Thymus (tissue), 11 donors: ENCODE results near the gene TMEM126B. TPM values are rescaled to one million over a fixed set of nuclear protein-coding genes. Genes with fewer than 3 reads are reported as not detected.

Experiments
- DNase-seq, 9 donors: peaks; one replicate each; pipeline ENCODE4 v3.0.0-alpha.2; 2013; ENCODE audit warnings: low spot score in 9 of 9, low read depth in 6 of 9, missing footprints in 1 of 9
- H3K27ac ChIP-seq, 2 donors: one replicate each; pipeline ENCODE4 v1.5.1; 2013; ENCODE audit warnings: control low read depth in 1 of 2, low read depth in 1 of 2, low read length in 1 of 2, mild to moderate bottlenecking in 1 of 2, moderate library complexity in 1 of 2
- H3K27me3 ChIP-seq, 2 donors: one replicate each; pipeline ENCODE4 v1.5.1; 2013; ENCODE audit warnings: low read length in 1 of 2; ENCODE audit not compliant: control insufficient read depth in 2 of 2, insufficient read depth in 1 of 2
- H3K36me3 ChIP-seq, 2 donors: one replicate each; pipeline ENCODE4 v1.5.1; 2013; ENCODE audit warnings: low read length in 1 of 2, mild to moderate bottlenecking in 1 of 2, moderate library complexity in 1 of 2; ENCODE audit not compliant: control insufficient read depth in 2 of 2, insufficient read depth in 2 of 2
- H3K4me1 ChIP-seq, 2 donors: one replicate each; pipeline ENCODE4 v1.5.1; 2013; ENCODE audit warnings: low read length in 2 of 2; ENCODE audit not compliant: control insufficient read depth in 2 of 2, insufficient read depth in 2 of 2
- H3K4me3 ChIP-seq, 2 donors: one replicate each; pipeline ENCODE4 v1.5.1; 2013; ENCODE audit warnings: low read length in 2 of 2, control low read depth in 1 of 2, mild to moderate bottlenecking in 1 of 2
- H3K9me3 ChIP-seq, 2 donors: one replicate each; pipeline ENCODE4 v1.5.1; 2013; ENCODE audit warnings: low read length in 1 of 2, mild to moderate bottlenecking in 1 of 2; ENCODE audit not compliant: control insufficient read depth in 2 of 2, insufficient read depth in 1 of 2
- WGBS: extraction: QIAGEN DNeasy Blood & Tissue Kit; methylation state at CpG from one replicate; pipeline ENCODE4 v1.1.7; 2013; 5-methylcytosine and 5-hydroxymethylcytosine counted together
- polyA plus RNA-seq: library from polyadenylated mRNA; stranded (reverse); fragments of 200-250 nt; gene quantifications from one replicate; pipeline ENCODE4 v1.2.3, GENCODE V29; 2013
- total RNA-seq: library from RNA; stranded (reverse); fragments of 120-200 nt; gene quantifications from one replicate; pipeline ENCODE4 v1.2.4, GENCODE V29; 2013
- donor health status: healthy.

Gene TMEM126B
- total and polyA plus RNA-seq, 2 donors = 57.5 to 107 TPM

DNA sequence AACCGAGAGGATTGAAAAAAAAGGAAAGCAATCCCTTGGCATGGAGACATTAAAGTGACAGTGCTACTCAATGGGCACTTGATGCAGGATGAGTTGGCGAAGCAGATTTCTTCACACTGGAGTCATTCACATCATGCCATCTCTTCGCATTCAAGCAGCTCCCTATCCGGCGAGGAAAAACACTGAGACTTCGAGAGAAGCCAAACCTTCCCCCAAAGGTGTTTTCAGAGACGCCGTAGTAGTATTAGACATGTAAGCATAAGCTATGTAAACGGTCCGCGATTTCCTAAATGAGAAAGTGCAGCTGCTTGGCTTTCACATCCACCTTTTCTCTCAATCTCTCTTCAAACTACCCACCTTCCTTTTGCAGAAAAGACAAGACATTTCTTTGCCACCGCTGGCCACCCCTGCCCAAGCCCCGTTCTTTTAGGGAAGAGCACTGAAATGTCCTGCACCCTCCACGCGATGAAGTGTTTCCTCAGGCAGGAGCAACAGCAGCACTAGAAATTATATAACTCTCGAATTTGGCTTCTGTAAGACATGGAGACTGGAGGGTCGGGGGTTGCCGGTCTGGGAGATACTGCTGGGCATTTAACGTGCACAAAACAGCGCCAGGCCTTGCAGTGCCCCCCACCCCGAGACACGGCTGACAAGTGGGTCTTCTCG, 928 bp upstream of the TMEM126B start, which contains the start of gene DLG2:
TSS of gene DLG2 (minus strand) at position 13 of the 666 bp plus-strand sequence.
- peak within 1 kb of the TSS; percentile 67 to 82 for H3K4me3 ChIP-seq
- H3K36me3 ChIP-seq = peaks cover 0 to 10% of the 10 kb centered on the region in 2 donors
- peak within 1 kb of the TSS; percentile 60 to 91 for H3K27ac ChIP-seq
- no peaks in the 10 kb centered on the region for H3K9me3 ChIP-seq
- peak in 6 of 9 donors; percentile 4 to 45 (median 16) for DNase-seq
- peaks cover 5 to 8% of the 10 kb centered on the region in 2 donors for H3K4me1 ChIP-seq
- H3K27me3 ChIP-seq = no peaks in the 10 kb centered on the region
- WGBS = 1% methylated on average over 23 of the region's 23 CpGs

GRCh38 chr11:85628771-85629341, 463 bp downstream of the TMEM126B start:
- Histone ChIP-seq H3K4me3 (peak overlapping the region; percentile 67 to 82), H3K4me1 (peaks cover 5 to 8% of the 10 kb centered on the region in 2 donors), H3K36me3 (peaks cover 0 to 10% of the 10 kb centered on the region in 2 donors), H3K27me3 (no peaks in the 10 kb centered on the region), H3K27ac (peak overlapping the region; percentile 70 to 83), H3K9me3 (no peaks in the 10 kb centered on the region)
- 2% methylated on average over 13 of the region's 13 CpGs for WGBS
- no peak for DNase-seq

- 64% methylated on average over 3 of the region's 3 CpGs for WGBS
- Histone ChIP-seq H3K9me3 (no peaks in the 10 kb centered on the region), H3K27ac (no peak overlapping the region), H3K4me3 (no peak overlapping the region), H3K4me1 (no peaks in the 10 kb centered on the region), H3K27me3 (no peaks in the 10 kb centered on the region), H3K36me3 (peaks cover 3 to 38% of the 10 kb centered on the region in 2 donors)
- DNase-seq = no peak
Measured at GRCh38 chr11:85634747-85635146, 6.4 kb downstream of the TMEM126B start.

- 82% methylated on average over 2 of the region's 2 CpGs for WGBS
- H3K9me3 ChIP-seq = no peaks in the 10 kb centered on the region
- H3K36me3 ChIP-seq = peaks cover 0 to under 1% of the 10 kb centered on the region in 2 donors
- peaks cover 2 to 3% of the 10 kb centered on the region in 2 donors for H3K4me1 ChIP-seq
- H3K27ac ChIP-seq = no peak overlapping the region
- DNase-seq = no peak
- no peak overlapping the region for H3K4me3 ChIP-seq
- peaks cover 2 to 7% of the 10 kb centered on the region in 2 donors for H3K27me3 ChIP-seq
Measured at GRCh38 chr11:85643191-85643614, 14.8 kb downstream of the TMEM126B start.

- H3K4me1 ChIP-seq = peaks cover 2 to 10% of the 10 kb centered on the region in 2 donors
- DNase-seq = no peak
- H3K27ac ChIP-seq = peak overlapping the region in 1 of 2 donors; percentile 80
- WGBS = 43% methylated on average over 2 of the region's 2 CpGs
- H3K36me3 ChIP-seq = peaks cover 0 to 7% of the 10 kb centered on the region in 2 donors
- H3K27me3 ChIP-seq = peaks cover 2 to 7% of the 10 kb centered on the region in 2 donors
- peak overlapping the region; percentile 56 to 81 for H3K4me3 ChIP-seq
- no peaks in the 10 kb centered on the region for H3K9me3 ChIP-seq
Measured at GRCh38 chr11:85647078-85647477, 18.7 kb downstream of the TMEM126B start.

DNA sequence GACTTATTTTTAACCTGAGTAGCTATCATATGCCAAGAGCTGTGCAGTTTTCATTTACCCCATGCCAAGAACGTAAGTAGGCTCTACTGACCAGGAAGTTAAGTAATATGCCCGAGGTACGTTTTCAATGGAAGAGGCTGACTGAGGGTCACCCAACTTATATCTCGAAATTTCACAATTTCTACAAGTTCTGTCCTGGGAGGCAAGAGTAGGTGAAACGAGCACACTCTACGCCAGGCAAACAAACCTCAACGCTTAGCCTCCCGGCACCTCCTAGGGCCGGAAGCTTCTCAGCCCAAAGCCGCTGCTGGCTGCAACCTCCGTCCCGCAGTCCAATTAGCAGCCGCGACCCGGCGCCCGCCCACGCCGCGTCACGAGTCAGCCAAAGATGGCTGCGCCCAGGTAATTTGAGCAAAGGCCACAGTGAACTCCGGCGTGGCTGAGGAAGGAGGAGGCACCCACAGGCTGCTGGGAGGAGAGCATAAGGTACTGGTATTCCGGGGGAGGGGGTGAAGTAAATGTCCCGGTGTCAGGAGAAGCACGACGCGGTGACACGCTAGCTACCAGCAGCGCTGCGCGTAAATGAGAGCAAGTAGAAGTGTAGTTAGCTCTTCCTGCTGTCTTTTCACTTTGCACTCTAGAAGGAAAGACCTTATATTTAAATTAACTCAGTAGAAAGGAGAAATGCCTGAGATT, 19.4 kb downstream of the TMEM126B start, which contains the start of gene TMEM126A:
TSS of gene TMEM126A (plus strand) at position 364 of the 696 bp plus-strand sequence. CDS start 2,289 bp downstream, outside the sequence.
- peaks cover 2 to 7% of the 10 kb centered on the region in 2 donors for H3K27me3 ChIP-seq
- H3K27ac ChIP-seq = peak within 1 kb of the TSS; percentile 79 to 80
- H3K9me3 ChIP-seq = no peaks in the 10 kb centered on the region
- peak within 1 kb of the TSS; percentile 56 to 81 for H3K4me3 ChIP-seq
- under 1% methylated on average over 33 of the region's 33 CpGs for WGBS
- H3K4me1 ChIP-seq = peaks cover 2 to 10% of the 10 kb centered on the region in 2 donors
- peak; percentile 72 to 94 (median 81) for DNase-seq
- H3K36me3 ChIP-seq = peaks cover 0 to 7% of the 10 kb centered on the region in 2 donors

- WGBS = 97% methylated on average over 1 of the region's 1 CpG
- no peak overlapping the region for H3K4me3 ChIP-seq
- H3K27me3 ChIP-seq = no peaks in the 10 kb centered on the region
- H3K27ac ChIP-seq = no peak overlapping the region
- DNase-seq = no peak
- no peaks in the 10 kb centered on the region for H3K9me3 ChIP-seq
- peaks cover 0 to 21% of the 10 kb centered on the region in 2 donors for H3K36me3 ChIP-seq
- peaks cover 2 to 10% of the 10 kb centered on the region in 2 donors for H3K4me1 ChIP-seq
Measured at GRCh38 chr11:85651118-85651517, 22.7 kb downstream of the TMEM126B start.

DNA sequence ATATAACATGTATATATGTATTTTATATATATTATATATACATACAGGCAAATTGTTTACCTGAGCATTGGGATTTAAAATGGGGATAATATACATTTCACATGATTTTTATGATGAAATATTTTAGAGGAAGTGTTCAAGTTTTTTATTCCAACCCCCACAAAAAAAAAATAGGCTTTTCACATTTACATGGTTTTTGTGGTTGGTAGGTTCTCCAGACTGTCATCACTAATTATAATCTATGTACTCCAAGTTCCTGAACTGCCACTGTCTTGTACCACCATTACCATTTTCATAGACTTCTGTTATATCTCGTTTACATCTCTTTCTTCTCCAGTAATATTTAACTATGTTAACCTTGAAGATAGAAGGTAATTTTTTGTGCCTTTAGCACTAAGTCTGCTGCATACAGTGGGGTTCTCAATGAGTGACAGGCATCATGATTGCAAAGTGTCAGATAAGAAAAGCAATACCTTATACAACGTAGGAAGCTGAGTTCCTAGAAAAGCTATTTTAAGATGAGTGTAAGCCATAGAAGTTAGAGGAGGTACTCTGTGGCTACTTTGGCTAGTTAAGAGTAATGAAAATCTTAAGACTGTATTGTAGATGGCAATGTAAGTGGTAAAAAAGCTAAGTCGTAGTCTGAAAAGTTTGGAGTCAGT, 24.5 kb downstream of the TMEM126B start:
- peaks cover 0 to 34% of the 10 kb centered on the region in 2 donors for H3K36me3 ChIP-seq

More for the DNA sequence above, 24.5 kb downstream of the TMEM126B start:
- no peak for DNase-seq
- 60% methylated on average over 3 of the region's 3 CpGs for WGBS
- peaks cover 0 to 7% of the 10 kb centered on the region in 2 donors for H3K4me1 ChIP-seq
- H3K9me3 ChIP-seq = no peaks in the 10 kb centered on the region
- no peak overlapping the region for H3K27ac ChIP-seq
- H3K4me3 ChIP-seq = no peak overlapping the region
- H3K27me3 ChIP-seq = no peaks in the 10 kb centered on the region
